HEK293 (cell line): ENCODE results near the gene PLEKHG5.

Experiments
- CTCF ChIA-PET: fragments of 350-600 bp; formaldehyde crosslinking; extraction: SDS; loops from one replicate; lab custom pipeline; 2021; ENCODE audit warnings: antibody characterized with exemption; lab: Yijun Ruan, JAX
- POLR2A ChIA-PET: fragments of 300-600 bp; formaldehyde crosslinking; extraction: SDS; loops from one replicate; lab custom pipeline; 2020; ENCODE audit warnings: antibody characterized with exemption, inconsistent platforms; lab: Yijun Ruan, JAX
- H3K27ac ChIP-seq: fragments of 200-500 bp; sonication (Bioruptor generic); 2 replicates; pipeline ENCODE4 v1.5.1; 2014; ENCODE audit warnings: low read depth, low read length, control low read depth, inconsistent platforms; ENCODE audit errors: extremely low read depth
- H3K36me3 ChIP-seq, 2 experiments: fragments of 200-500 bp in 1 of 2; sonication (Bioruptor generic) in 1 of 2; 1 replicate in 1 of 2; 2 replicates in 1 of 2; pipeline ENCODE4 v1.5.1; 2014 to 2017; ENCODE audit warnings: inconsistent platforms in 2 of 2, low read length in 2 of 2; ENCODE audit not compliant: control insufficient read depth in 2 of 2, insufficient read depth in 1 of 2
- H3K4me1 ChIP-seq: fragments of 200-500 bp; sonication (Bioruptor generic); 2 replicates; pipeline ENCODE4 v1.5.1; 2014; ENCODE audit warnings: mild to moderate bottlenecking, low read length, inconsistent platforms; ENCODE audit not compliant: control insufficient read depth, insufficient read depth
- H3K4me3 ChIP-seq: 2 replicates; pipeline ENCODE4 v1.5.1; 2011; ENCODE audit warnings: low read depth, mild to moderate bottlenecking, control low read depth, low read length, moderate library complexity
- H3K9me3 ChIP-seq: fragments of 200-500 bp; sonication (Bioruptor generic); 2 replicates; pipeline ENCODE4 v1.5.1; 2014; ENCODE audit warnings: low read depth, low read length, inconsistent platforms; ENCODE audit not compliant: control insufficient read depth, insufficient read depth
- BCL6B ChIP-seq: fragments of 450-650 bp; formaldehyde crosslinking; IDR thresholded peaks from 2 replicates; pipeline ENCODE4 v1.5.1; 2017; ENCODE audit warnings: missing biosample characterization, missing genetic modification characterization
- FEZF1 ChIP-seq: fragments of 450-650 bp; formaldehyde crosslinking; IDR thresholded peaks from 2 replicates; pipeline ENCODE4 v1.5.1; 2016; ENCODE audit warnings: missing biosample characterization, missing genetic modification characterization
- HOXC10 ChIP-seq: sonication (generic); formaldehyde crosslinking; IDR thresholded peaks from 2 replicates; pipeline ENCODE4 v1.8.1; 2023; ENCODE audit warnings: mild to moderate bottlenecking, missing genetic modification reagents
- HOXD13 ChIP-seq: sonication (generic); formaldehyde crosslinking; IDR thresholded peaks from 2 replicates; pipeline ENCODE4 v1.8.0; 2022; ENCODE audit warnings: missing genetic modification reagents, borderline replicate concordance
- ZBTB20 ChIP-seq: fragments of 450-650 bp; formaldehyde crosslinking; IDR thresholded peaks from 2 replicates; pipeline ENCODE4 v1.5.1; 2016; ENCODE audit warnings: missing biosample characterization, missing genetic modification characterization
- ZFP41 ChIP-seq: fragments of 450-650 bp; formaldehyde crosslinking; IDR thresholded peaks from 2 replicates; pipeline ENCODE4 v1.5.1; 2016; ENCODE audit warnings: missing biosample characterization, missing genetic modification characterization, borderline replicate concordance
- ZNF169 ChIP-seq: fragments of 450-650 bp; formaldehyde crosslinking; IDR thresholded peaks from 2 replicates; pipeline ENCODE4 v1.5.1; 2016; ENCODE audit warnings: missing biosample characterization, missing genetic modification characterization
- ZNF211 ChIP-seq: fragments of 450-650 bp; formaldehyde crosslinking; IDR thresholded peaks from 2 replicates; pipeline ENCODE4 v1.5.1; 2016; ENCODE audit warnings: low read depth, missing biosample characterization, missing genetic modification characterization
- ZNF266 ChIP-seq: fragments of 450-650 bp; formaldehyde crosslinking; IDR thresholded peaks from 2 replicates; pipeline ENCODE4 v1.5.1; 2016; ENCODE audit warnings: missing biosample characterization, missing genetic modification characterization, low read depth
- ZNF274 ChIP-seq, 2 experiments: fragments of 200-500 bp in 1 of 2; fragments of 450-650 bp in 1 of 2; sonication (Bioruptor generic) in 1 of 2; formaldehyde crosslinking in 1 of 2; IDR thresholded peaks; 2 replicates each; pipeline versions ENCODE4 v1.5.1 to v1.6.1; 2014 to 2016; ENCODE audit warnings: borderline replicate concordance in 1 of 2, inconsistent platforms in 1 of 2, low read length in 1 of 2, missing biosample characterization in 1 of 2, missing genetic modification characterization in 1 of 2
- ZNF404 ChIP-seq: fragments of 450-650 bp; formaldehyde crosslinking; IDR thresholded peaks from 2 replicates; pipeline ENCODE4 v1.5.1; 2017; ENCODE audit warnings: missing biosample characterization, missing genetic modification characterization
- ZNF416 ChIP-seq: fragments of 450-650 bp; formaldehyde crosslinking; IDR thresholded peaks from 2 replicates; pipeline ENCODE4 v1.5.1; 2016; ENCODE audit warnings: missing biosample characterization, missing genetic modification characterization
- ZNF433 ChIP-seq: fragments of 450-650 bp; formaldehyde crosslinking; IDR thresholded peaks from 2 replicates; pipeline ENCODE4 v1.5.1; 2016; ENCODE audit warnings: missing biosample characterization, missing genetic modification characterization, low read depth
- ZNF48 ChIP-seq: fragments of 450-650 bp; formaldehyde crosslinking; IDR thresholded peaks from 2 replicates; pipeline ENCODE4 v1.5.1; 2016; ENCODE audit warnings: missing biosample characterization, missing genetic modification characterization
- ZNF513 ChIP-seq: fragments of 450-650 bp; IDR thresholded peaks from 2 replicates; pipeline ENCODE4 v1.5.1; 2018; ENCODE audit warnings: missing biosample characterization, missing genetic modification characterization
- ZNF596 ChIP-seq: fragments of 450-650 bp; IDR thresholded peaks from 2 replicates; pipeline ENCODE4 v1.5.0; 2018; ENCODE audit warnings: missing biosample characterization, mild to moderate bottlenecking, missing genetic modification characterization, moderate library complexity
- ZNF623 ChIP-seq: fragments of 450-650 bp; formaldehyde crosslinking; IDR thresholded peaks from 2 replicates; pipeline ENCODE4 v1.5.1; 2016; ENCODE audit warnings: missing biosample characterization, missing genetic modification characterization
- ZNF624 ChIP-seq: fragments of 450-650 bp; formaldehyde crosslinking; IDR thresholded peaks from 2 replicates; pipeline ENCODE4 v1.5.1; 2017; ENCODE audit warnings: missing biosample characterization, missing genetic modification characterization
- ZNF626 ChIP-seq: fragments of 450-650 bp; sonication (Bioruptor Pico); formaldehyde crosslinking; IDR thresholded peaks from 2 replicates; pipeline ENCODE4 v1.5.1; 2018; ENCODE audit warnings: missing biosample characterization, missing genetic modification characterization, inconsistent platforms
- ZNF670 ChIP-seq: fragments of 450-650 bp; formaldehyde crosslinking; IDR thresholded peaks from 2 replicates; pipeline ENCODE4 v1.5.1; 2016; ENCODE audit warnings: missing biosample characterization, missing genetic modification characterization, low read depth
- ZNF692 ChIP-seq: fragments of 450-650 bp; formaldehyde crosslinking; IDR thresholded peaks from 2 replicates; pipeline ENCODE4 v1.5.1; 2016; ENCODE audit warnings: missing biosample characterization, missing genetic modification characterization
- ZNF792 ChIP-seq: fragments of 450-650 bp; formaldehyde crosslinking; IDR thresholded peaks from 2 replicates; pipeline ENCODE4 v1.5.1; 2016; ENCODE audit warnings: missing biosample characterization, missing genetic modification characterization

The PLEKHG5 gene

GRCh38 chr1:6445062-6445763, 46.3 kb downstream of the PLEKHG5 start:
- Histone ChIP-seq H3K4me1 (no peaks in the 10 kb centered on the region), H3K9me3 (no peaks in the 10 kb centered on the region), H3K27ac (no peak overlapping the region), H3K4me3 (no peak overlapping the region), H3K36me3 (no peaks in the 10 kb centered on the region)
- TF ChIP-seq ZFP41 (tag by site-specific recombination), result no peak
- TF ChIP-seq ZNF274 (IDR thresholded peaks at IDR 0.05; ENCODE audit: low read length), result no peak
- TF ChIP-seq ZNF274 (tag by site-specific recombination; IDR thresholded peaks at IDR 0.05; ENCODE audit: borderline replicate concordance), result no peak
- TF ChIP-seq ZNF266 (tag by site-specific recombination), result no peak
- TF ChIP-seq ZNF416 (tag by site-specific recombination), result no peak
- TF ChIP-seq ZNF513 (tag by site-specific recombination), result no peak
- TF ChIP-seq ZNF169 (tag by site-specific recombination), result no peak
- no peak for TF ChIP-seq ZNF48 (tag by site-specific recombination)
- TF ChIP-seq ZBTB20 (tag by site-specific recombination), result no peak
- no peak for TF ChIP-seq HOXC10 (CRISPR knock-in tag)
- no peak for TF ChIP-seq ZNF670
- no peak for TF ChIP-seq ZNF596 (tag by site-specific recombination)
- no peak for TF ChIP-seq FEZF1 (tag by site-specific recombination)
- TF ChIP-seq ZNF792 (tag by site-specific recombination), result no peak
- TF ChIP-seq ZNF433 (tag by site-specific recombination), result no peak
- POLR2A ChIA-PET, result no interaction called here
- CTCF ChIA-PET, result no interaction called here

GRCh38 chr1:6444377-6444776, 47.1 kb downstream of the PLEKHG5 start:
- no peaks in the 10 kb centered on the region for H3K36me3 ChIP-seq
- no peaks in the 10 kb centered on the region for H3K4me1 ChIP-seq
- TF ChIP-seq ZNF624, result no peak
- TF ChIP-seq BCL6B (tag by site-specific recombination), result no peak
- no peak for TF ChIP-seq ZNF626 (tag by site-specific recombination)
- no peak for TF ChIP-seq ZNF692
- no peak for TF ChIP-seq ZNF266 (tag by site-specific recombination)
- TF ChIP-seq ZNF404 (tag by site-specific recombination), result no peak
- no peak for TF ChIP-seq HOXD13 (CRISPR knock-in tag)
- TF ChIP-seq ZNF211 (tag by site-specific recombination), result no peak
- no peak for TF ChIP-seq ZNF623 (tag by site-specific recombination)
- CTCF ChIA-PET, result interaction anchor here (8.7 kb wide), 1 partner anchor 23 kb away, joined by 117 read pairs; the partner anchor contains the start of gene HES2
- H3K9me3 ChIP-seq, result no peaks in the 10 kb centered on the region
- no peak overlapping the region for H3K27ac ChIP-seq
- POLR2A ChIA-PET, result no interaction called here
- no peak overlapping the region for H3K4me3 ChIP-seq
